Measurements from ENCODE around the gene FIGNL2. TPM values are rescaled to one million over a fixed set of nuclear protein-coding genes. Genes with fewer than 3 reads are reported as not detected.

The FIGNL2 gene
- total and polyA plus RNA-seq, 2 experiments from 2014 or later = 1.1 to 5.2 TPM

DNA sequence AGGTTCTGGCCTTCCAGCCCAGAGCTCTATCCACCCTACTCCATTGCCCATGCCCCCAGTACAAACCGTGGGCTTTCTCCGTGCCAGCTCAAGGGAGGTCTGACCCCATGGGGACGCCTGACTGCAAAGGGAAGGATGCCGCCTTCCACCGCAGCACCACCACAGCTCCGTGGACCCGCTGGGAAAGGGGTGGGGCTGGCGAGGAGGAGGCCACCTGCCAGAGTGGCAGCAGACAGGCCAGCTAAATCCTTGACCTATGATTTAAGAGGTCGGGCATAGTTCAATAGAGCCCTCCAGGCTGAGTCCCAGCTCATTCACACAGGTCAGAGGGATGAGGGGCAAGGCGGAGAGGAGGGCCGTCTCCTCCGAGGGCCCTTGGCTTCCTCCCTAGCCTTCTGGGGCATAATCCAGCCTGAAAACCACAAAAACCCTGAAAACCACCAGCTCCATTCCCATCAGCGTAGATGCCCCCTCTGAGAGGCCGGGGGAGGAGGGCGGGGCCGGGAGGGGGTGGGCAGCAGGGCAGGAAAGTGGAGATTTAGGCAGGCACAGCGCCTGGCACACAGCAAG, 14.9 kb upstream of the FIGNL2 start (continued):
- TF ChIP-seq, protein P1, sequence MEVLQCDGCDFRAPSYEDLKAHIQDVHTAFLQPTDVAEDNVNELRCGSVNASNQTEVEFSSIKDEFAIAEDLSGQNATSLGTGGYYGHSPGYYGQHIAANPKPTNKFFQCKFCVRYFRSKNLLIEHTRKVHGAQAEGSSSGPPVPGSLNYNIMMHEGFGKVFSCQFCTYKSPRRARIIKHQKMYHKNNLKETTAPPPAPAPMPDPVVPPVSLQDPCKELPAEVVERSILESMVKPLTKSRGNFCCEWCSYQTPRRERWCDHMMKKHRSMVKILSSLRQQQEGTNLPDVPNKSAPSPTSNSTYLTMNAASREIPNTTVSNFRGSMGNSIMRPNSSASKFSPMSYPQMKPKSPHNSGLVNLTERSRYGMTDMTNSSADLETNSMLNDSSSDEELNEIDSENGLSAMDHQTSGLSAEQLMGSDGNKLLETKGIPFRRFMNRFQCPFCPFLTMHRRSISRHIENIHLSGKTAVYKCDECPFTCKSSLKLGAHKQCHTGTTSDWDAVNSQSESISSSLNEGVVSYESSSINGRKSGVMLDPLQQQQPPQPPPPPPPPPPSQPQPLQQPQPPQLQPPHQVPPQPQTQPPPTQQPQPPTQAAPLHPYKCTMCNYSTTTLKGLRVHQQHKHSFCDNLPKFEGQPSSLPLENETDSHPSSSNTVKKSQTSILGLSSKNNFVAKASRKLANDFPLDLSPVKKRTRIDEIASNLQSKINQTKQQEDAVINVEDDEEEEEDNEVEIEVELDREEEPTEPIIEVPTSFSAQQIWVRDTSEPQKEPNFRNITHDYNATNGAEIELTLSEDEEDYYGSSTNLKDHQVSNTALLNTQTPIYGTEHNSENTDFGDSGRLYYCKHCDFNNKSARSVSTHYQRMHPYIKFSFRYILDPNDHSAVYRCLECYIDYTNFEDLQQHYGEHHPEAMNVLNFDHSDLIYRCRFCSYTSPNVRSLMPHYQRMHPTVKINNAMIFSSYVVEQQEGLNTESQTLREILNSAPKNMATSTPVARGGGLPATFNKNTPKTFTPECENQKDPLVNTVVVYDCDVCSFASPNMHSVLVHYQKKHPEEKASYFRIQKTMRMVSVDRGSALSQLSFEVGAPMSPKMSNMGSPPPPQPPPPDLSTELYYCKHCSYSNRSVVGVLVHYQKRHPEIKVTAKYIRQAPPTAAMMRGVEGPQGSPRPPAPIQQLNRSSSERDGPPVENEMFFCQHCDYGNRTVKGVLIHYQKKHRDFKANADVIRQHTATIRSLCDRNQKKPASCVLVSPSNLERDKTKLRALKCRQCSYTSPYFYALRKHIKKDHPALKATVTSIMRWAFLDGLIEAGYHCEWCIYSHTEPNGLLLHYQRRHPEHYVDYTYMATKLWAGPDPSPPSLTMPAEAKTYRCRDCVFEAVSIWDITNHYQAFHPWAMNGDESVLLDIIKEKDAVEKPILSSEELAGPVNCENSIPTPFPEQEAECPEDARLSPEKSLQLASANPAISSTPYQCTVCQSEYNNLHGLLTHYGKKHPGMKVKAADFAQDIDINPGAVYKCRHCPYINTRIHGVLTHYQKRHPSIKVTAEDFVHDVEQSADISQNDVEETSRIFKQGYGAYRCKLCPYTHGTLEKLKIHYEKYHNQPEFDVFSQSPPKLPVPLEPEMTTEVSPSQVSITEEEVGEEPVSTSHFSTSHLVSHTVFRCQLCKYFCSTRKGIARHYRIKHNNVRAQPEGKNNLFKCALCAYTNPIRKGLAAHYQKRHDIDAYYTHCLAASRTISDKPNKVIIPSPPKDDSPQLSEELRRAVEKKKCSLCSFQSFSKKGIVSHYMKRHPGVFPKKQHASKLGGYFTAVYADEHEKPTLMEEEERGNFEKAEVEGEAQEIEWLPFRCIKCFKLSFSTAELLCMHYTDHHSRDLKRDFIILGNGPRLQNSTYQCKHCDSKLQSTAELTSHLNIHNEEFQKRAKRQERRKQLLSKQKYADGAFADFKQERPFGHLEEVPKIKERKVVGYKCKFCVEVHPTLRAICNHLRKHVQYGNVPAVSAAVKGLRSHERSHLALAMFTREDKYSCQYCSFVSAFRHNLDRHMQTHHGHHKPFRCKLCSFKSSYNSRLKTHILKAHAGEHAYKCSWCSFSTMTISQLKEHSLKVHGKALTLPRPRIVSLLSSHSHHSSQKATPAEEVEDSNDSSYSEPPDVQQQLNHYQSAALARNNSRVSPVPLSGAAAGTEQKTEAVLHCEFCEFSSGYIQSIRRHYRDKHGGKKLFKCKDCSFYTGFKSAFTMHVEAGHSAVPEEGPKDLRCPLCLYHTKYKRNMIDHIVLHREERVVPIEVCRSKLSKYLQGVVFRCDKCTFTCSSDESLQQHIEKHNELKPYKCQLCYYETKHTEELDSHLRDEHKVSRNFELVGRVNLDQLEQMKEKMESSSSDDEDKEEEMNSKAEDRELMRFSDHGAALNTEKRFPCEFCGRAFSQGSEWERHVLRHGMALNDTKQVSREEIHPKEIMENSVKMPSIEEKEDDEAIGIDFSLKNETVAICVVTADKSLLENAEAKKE (CRISPR knock-in tag; IDR thresholded peaks at IDR 0.05) = no peak
- TF ChIP-seq POLR2AphosphoS5 (IDR thresholded peaks at IDR 0.05; ENCODE audit: low read depth) (no peak), JUNB (IDR thresholded peaks at IDR 0.05; ENCODE audit: unreplicated experiment) (no peak), STAT1 (IDR thresholded peaks at IDR 0.05; ENCODE audit: unreplicated experiment) (no peak), EZH2 (IDR thresholded peaks at IDR 0.05; ENCODE audit: low read depth, unreplicated experiment) (no peak), CREB1 (CRISPR knock-in tag; IDR thresholded peaks at IDR 0.05; ENCODE audit: low read depth) (no peak)
- TF ChIP-seq, protein P2, sequence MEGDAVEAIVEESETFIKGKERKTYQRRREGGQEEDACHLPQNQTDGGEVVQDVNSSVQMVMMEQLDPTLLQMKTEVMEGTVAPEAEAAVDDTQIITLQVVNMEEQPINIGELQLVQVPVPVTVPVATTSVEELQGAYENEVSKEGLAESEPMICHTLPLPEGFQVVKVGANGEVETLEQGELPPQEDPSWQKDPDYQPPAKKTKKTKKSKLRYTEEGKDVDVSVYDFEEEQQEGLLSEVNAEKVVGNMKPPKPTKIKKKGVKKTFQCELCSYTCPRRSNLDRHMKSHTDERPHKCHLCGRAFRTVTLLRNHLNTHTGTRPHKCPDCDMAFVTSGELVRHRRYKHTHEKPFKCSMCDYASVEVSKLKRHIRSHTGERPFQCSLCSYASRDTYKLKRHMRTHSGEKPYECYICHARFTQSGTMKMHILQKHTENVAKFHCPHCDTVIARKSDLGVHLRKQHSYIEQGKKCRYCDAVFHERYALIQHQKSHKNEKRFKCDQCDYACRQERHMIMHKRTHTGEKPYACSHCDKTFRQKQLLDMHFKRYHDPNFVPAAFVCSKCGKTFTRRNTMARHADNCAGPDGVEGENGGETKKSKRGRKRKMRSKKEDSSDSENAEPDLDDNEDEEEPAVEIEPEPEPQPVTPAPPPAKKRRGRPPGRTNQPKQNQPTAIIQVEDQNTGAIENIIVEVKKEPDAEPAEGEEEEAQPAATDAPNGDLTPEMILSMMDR (conservative IDR thresholded peaks at IDR 0.05; ENCODE audit: low read depth in 2 of 2) = no peak

DNA sequence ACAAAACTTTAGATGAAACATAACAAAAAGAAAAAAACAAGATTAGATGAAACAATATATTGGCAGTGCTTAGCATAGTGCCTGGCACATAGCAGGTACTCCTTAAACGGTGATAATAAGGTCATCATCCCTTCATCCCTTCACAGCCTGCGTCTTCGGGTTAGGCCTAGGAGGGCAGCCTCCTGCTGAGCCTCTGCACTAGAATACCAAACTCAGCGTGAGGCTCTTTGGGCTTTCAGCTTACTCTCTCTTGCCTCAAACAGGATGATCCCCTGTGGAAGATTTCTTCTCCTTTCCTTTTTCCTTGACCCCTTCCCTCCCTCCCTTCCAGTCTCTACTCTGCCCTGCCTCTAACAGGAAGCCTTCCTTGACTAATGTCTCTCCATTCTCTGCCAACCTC, 14.4 kb upstream of the FIGNL2 start:
- Mint-ChIP-seq H3K36me3 (ENCODE audit: low read depth) (no peaks in the 10 kb centered on the region), H3K4me3 (peak overlapping the region; percentile 70), H3K9me3 (no peaks in the 10 kb centered on the region; the same call in 2 of the 3 replicates), H3K27me3 (ENCODE audit: insufficient read depth, low read depth, poor library complexity) (peaks cover 30% of the 10 kb centered on the region), H3K4me1 (peaks cover 50% of the 10 kb centered on the region), H3K27ac (peak overlapping the region; percentile 24; the same call in 1 of the 2 replicates)
- H3K9me2 ChIP-seq (ENCODE audit: insufficient read depth) = no peaks in the 10 kb centered on the region
- no peaks in the 10 kb centered on the region for H4K20me1 ChIP-seq (replicated peaks; ENCODE audit: insufficient read depth)
- peak overlapping the region; percentile 67 for H3K4me3 ChIP-seq
- H3K27me3 ChIP-seq (ENCODE audit: insufficient read depth) = peaks cover 32% of the 10 kb centered on the region
- no peaks in the 10 kb centered on the region for H3K36me3 ChIP-seq (ENCODE audit: insufficient read depth)
- H3K27ac ChIP-seq (ENCODE audit: low read depth) = peak overlapping the region; percentile 85; the same call in 1 of the 2 replicates
- no peaks in the 10 kb centered on the region for H3K79me2 ChIP-seq (replicated peaks; ENCODE audit: insufficient read depth)
- peak overlapping the region; percentile 93 for H2AFZ ChIP-seq
- peak; percentile 82 for DNase-seq (ENCODE audit: low spot score)
- peak overlapping the region; percentile 97 for H3K4me2 ChIP-seq
- H3K4me1 ChIP-seq (ENCODE audit: insufficient read depth) = peaks cover 52% of the 10 kb centered on the region
- peaks cover 31% of the 10 kb centered on the region for H3F3A ChIP-seq (replicated peaks; ENCODE audit: low read depth)
- ATAC-seq = peak; percentile 21
- TF ChIP-seq ZNF331 (CRISPR knock-in tag; IDR thresholded peaks at IDR 0.05; ENCODE audit: low read depth) (no peak), EZH2phosphoT487 (IDR thresholded peaks at IDR 0.05; ENCODE audit: unreplicated experiment) (no peak), ZNF114 (CRISPR knock-in tag; IDR thresholded peaks at IDR 0.05) (no peak), JUNB (IDR thresholded peaks at IDR 0.05; ENCODE audit: unreplicated experiment) (no peak)
- TF ChIP-seq, protein P3, sequence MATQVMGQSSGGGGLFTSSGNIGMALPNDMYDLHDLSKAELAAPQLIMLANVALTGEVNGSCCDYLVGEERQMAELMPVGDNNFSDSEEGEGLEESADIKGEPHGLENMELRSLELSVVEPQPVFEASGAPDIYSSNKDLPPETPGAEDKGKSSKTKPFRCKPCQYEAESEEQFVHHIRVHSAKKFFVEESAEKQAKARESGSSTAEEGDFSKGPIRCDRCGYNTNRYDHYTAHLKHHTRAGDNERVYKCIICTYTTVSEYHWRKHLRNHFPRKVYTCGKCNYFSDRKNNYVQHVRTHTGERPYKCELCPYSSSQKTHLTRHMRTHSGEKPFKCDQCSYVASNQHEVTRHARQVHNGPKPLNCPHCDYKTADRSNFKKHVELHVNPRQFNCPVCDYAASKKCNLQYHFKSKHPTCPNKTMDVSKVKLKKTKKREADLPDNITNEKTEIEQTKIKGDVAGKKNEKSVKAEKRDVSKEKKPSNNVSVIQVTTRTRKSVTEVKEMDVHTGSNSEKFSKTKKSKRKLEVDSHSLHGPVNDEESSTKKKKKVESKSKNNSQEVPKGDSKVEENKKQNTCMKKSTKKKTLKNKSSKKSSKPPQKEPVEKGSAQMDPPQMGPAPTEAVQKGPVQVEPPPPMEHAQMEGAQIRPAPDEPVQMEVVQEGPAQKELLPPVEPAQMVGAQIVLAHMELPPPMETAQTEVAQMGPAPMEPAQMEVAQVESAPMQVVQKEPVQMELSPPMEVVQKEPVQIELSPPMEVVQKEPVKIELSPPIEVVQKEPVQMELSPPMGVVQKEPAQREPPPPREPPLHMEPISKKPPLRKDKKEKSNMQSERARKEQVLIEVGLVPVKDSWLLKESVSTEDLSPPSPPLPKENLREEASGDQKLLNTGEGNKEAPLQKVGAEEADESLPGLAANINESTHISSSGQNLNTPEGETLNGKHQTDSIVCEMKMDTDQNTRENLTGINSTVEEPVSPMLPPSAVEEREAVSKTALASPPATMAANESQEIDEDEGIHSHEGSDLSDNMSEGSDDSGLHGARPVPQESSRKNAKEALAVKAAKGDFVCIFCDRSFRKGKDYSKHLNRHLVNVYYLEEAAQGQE (IDR thresholded peaks at IDR 0.05; ENCODE audit: unreplicated experiment) = no peak
- TF ChIP-seq, protein P4, sequence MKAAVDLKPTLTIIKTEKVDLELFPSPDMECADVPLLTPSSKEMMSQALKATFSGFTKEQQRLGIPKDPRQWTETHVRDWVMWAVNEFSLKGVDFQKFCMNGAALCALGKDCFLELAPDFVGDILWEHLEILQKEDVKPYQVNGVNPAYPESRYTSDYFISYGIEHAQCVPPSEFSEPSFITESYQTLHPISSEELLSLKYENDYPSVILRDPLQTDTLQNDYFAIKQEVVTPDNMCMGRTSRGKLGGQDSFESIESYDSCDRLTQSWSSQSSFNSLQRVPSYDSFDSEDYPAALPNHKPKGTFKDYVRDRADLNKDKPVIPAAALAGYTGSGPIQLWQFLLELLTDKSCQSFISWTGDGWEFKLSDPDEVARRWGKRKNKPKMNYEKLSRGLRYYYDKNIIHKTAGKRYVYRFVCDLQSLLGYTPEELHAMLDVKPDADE (IDR thresholded peaks at IDR 0.05) = no peak
